Esophagus (tissue), 2 donors: Measurements from ENCODE around the gene MOCS3. TPM values are rescaled to one million over a fixed set of nuclear protein-coding genes. Genes with fewer than 3 reads are reported as not detected.
A peak's percentile ranks its signal among the peaks of the same experiment; 100 is the strongest.

Experiments used
- H3K27ac ChIP-seq, 2 donors: one replicate each; pipeline ENCODE4 v1.5.1; 2013; ENCODE audit warnings: low read depth in 2 of 2, mild to moderate bottlenecking in 2 of 2, inconsistent platforms in 1 of 2, low read length in 1 of 2, moderate library complexity in 1 of 2
- H3K27me3 ChIP-seq, 2 donors: one replicate each; pipeline ENCODE4 v1.6.1; 2013; ENCODE audit warnings: low read length in 2 of 2, control low read depth in 1 of 2, mild to moderate bottlenecking in 1 of 2; ENCODE audit not compliant: insufficient read depth in 2 of 2, control insufficient read depth in 1 of 2
- H3K36me3 ChIP-seq, 2 donors: one replicate each; pipeline ENCODE4 v1.6.1; 2013; ENCODE audit warnings: low read length in 1 of 2; ENCODE audit not compliant: control insufficient read depth in 2 of 2, insufficient read depth in 2 of 2
- H3K4me1 ChIP-seq, 2 donors: one replicate each; pipeline ENCODE4 v1.6.1; 2013; ENCODE audit warnings: low read length in 1 of 2; ENCODE audit not compliant: control insufficient read depth in 2 of 2, insufficient read depth in 2 of 2
- H3K4me3 ChIP-seq, 2 donors: one replicate each; pipeline ENCODE4 v1.5.1; 2013; ENCODE audit warnings: low read length in 2 of 2, mild to moderate bottlenecking in 2 of 2, low read depth in 1 of 2, moderate library complexity in 1 of 2
- H3K9me3 ChIP-seq, 2 donors: one replicate each; pipeline ENCODE4 v1.6.1; 2013; ENCODE audit warnings: mild to moderate bottlenecking in 2 of 2, low read depth in 1 of 2, low read length in 1 of 2, moderate library complexity in 1 of 2; ENCODE audit not compliant: control insufficient read depth in 2 of 2, insufficient read depth in 1 of 2
- WGBS, 2 donors: extraction: QIAGEN DNeasy Blood & Tissue Kit; methylation state at CpG; one replicate each; pipeline ENCODE4 v1.1.7; 2013; 5-methylcytosine and 5-hydroxymethylcytosine counted together
- polyA plus RNA-seq, 2 donors: library from polyadenylated mRNA; stranded (reverse); fragments of 200-250 nt; gene quantifications; one replicate each; pipeline ENCODE4 v1.2.3, GENCODE V29; 2013
- donor health status: healthy with polysubstance abuse.
- donor health status: Bipolar disorder and iron deficiency.

The MOCS3 gene
- polyA plus RNA-seq, 2 donors, result 1.3 to 2.8 TPM

DNA sequence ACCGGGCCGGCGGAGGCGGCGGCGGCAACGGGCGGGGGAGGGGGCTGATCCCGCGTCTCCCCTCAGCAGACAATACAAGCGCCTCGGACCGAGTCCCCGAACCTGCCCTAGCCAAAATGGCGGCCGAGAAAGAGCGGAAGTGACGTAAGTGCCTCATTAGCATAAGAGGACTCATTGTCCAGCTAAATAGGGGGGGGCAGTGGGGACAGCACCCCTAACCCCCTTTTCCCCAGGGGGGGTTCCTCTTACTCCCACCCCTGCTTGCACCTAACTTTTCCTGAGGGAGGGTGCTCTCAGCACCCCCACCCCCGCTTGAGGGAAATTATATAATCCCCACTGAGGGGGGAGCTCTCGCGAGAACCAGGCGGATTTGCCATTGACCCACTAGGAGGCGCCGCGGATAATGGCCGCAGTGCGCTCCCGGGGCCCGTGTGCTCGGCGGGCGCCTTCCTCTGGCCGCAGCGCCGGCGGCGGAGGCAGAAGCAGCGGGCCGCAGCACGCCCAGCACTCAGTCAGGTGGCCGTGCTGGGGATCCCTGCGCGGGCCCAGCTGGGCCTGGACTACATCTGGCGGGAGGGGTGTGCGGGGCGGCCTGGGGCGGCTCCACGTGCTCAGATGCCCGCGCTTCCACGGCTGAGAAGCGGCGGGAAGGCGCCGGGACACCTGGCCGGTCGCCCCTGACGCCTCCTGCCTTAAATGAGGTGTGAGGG, 27.2 kb upstream of the MOCS3 start, which contains the start of gene ADNP:
TSS of gene ADNP (minus strand) at position 132 of the 710 bp plus-strand sequence. CDS start 27,441 bp downstream, outside the sequence.
- Histone ChIP-seq H3K27me3 (no peaks in the 10 kb centered on the region), H3K4me3 (peak within 1 kb of the TSS; percentile 87 to 100), H3K36me3 (no peaks in the 10 kb centered on the region), H3K9me3 (no peaks in the 10 kb centered on the region), H3K27ac (peak within 1 kb of the TSS; percentile 99 to 100), H3K4me1 (peaks cover 0 to 3% of the 10 kb centered on the region in 2 donors)
- 1% methylated on average over 58 of the region's 58 CpGs for whole genome bisulfite sequencing, 2 donors

DNA sequence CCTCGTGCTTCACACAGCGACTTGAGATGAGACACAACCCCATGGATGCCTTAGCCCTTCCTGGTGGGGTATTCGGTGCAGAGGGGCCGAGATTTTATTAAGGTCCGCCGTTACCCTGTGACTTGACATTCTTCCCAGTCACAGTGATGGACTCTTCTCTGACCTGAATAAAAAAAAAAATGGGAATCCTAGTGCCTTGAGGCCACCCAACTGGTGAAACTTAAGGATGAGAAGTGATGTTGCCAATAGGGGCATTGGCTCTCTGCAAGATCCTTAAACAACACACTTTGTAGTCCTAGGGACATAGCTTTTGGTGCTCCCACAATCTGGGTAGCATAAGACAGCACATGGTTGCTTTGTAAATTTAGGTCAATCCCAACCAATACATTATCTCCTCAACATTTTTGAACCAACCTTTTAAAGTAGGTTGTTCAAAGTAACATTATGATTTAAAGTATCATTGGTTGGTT, 26.6 kb upstream of the MOCS3 start:
- H3K27ac ChIP-seq, result peak overlapping the region; percentile 99 to 100
- H3K9me3 ChIP-seq, result no peaks in the 10 kb centered on the region
- no peaks in the 10 kb centered on the region for H3K36me3 ChIP-seq
- peak overlapping the region; percentile 87 to 100 for H3K4me3 ChIP-seq
- 39 to 57% methylated on average over 6 of the region's 6 CpGs for WGBS, 2 donors
- H3K4me1 ChIP-seq, result peaks cover 0 to 3% of the 10 kb centered on the region in 2 donors
- H3K27me3 ChIP-seq, result no peaks in the 10 kb centered on the region

DNA sequence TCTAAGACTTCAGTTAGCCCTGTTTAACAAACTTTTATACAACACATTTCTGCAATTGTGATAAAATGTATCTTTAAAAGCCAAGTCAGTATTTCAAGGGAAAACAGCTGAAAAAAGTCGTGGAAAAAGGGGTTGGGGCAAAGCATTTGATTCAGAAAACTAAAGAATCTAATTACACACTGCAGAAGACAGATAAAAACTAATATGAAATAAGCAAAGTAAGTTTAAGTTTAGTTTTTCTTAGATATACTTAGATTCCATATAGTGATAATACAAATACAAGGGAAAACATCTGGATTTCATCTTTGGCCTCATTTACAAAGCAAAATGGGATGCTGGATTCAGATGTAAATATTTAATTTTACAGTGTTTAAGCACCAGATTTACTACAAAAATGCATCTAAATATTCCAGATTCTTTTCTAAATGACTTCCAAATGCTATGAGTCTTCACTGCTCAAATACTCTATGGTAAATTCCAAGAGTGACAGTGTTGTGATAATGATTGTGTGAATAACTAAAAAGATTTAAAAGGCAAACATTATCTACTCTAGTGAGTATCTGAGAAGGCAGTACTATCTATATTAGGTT, 25.8 kb upstream of the MOCS3 start:
- Histone ChIP-seq H3K4me3 (no peak overlapping the region), H3K9me3 (no peaks in the 10 kb centered on the region), H3K4me1 (peaks cover 0 to 3% of the 10 kb centered on the region in 2 donors), H3K27ac (no peak overlapping the region), H3K27me3 (no peaks in the 10 kb centered on the region), H3K36me3 (no peaks in the 10 kb centered on the region)
- WGBS, 2 donors, result 46 to 56% methylated on average over 1 of the region's 1 CpG

- 85 to 88% methylated on average over 1 of the region's 1 CpG for WGBS, 2 donors
These were observed 25.0 kb upstream of the MOCS3 start for GRCh38 chr20:50933589-50933988.

GRCh38 chr20:50943069-50943468, 15.5 kb upstream of the MOCS3 start:
- Histone ChIP-seq H3K4me1 (no peaks in the 10 kb centered on the region), H3K9me3 (no peaks in the 10 kb centered on the region), H3K4me3 (no peak overlapping the region), H3K27ac (no peak overlapping the region), H3K36me3 (peaks cover 9 to 24% of the 10 kb centered on the region in 2 donors), H3K27me3 (no peaks in the 10 kb centered on the region)
- 95 to 97% methylated on average over 7 of the region's 7 CpGs for WGBS, 2 donors

More at GRCh38 chr20:50933589-50933988, 25.0 kb upstream of the MOCS3 start:
- no peaks in the 10 kb centered on the region for H3K36me3 ChIP-seq
- H3K4me3 ChIP-seq, result no peak overlapping the region
- H3K9me3 ChIP-seq, result no peaks in the 10 kb centered on the region
- H3K27ac ChIP-seq, result no peak overlapping the region
- no peaks in the 10 kb centered on the region for H3K27me3 ChIP-seq
- H3K4me1 ChIP-seq, result peaks cover 0 to 1% of the 10 kb centered on the region in 2 donors

- no peaks in the 10 kb centered on the region for H3K4me1 ChIP-seq
- no peaks in the 10 kb centered on the region for H3K27me3 ChIP-seq
- H3K27ac ChIP-seq, result no peak overlapping the region
- H3K4me3 ChIP-seq, result no peak overlapping the region
- H3K9me3 ChIP-seq, result no peaks in the 10 kb centered on the region
- peaks cover 11 to 26% of the 10 kb centered on the region in 2 donors for H3K36me3 ChIP-seq
- WGBS, 2 donors, result 85 to 86% methylated on average over 4 of the region's 4 CpGs
These were observed 10.4 kb upstream of the MOCS3 start for GRCh38 chr20:50948132-50948785.

DNA sequence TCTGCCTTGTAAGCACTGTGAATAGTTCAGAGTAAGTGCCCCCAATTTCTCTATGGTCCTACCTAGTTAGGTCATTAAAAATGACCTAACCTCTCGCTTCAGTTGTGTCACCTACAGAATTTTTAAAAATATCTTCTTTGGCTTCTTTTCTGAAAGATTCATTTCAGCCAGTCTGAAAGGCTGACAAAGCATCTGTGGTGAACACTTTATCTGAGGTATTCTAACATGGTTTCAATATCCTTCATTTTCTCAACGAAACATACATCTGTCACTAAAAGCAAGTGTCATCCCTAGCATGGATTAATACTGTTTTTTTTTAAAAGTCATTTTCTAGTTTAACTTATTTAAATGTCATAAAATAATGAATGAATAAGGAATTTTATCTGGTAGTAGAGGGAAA, 5.4 kb upstream of the MOCS3 start:
- H3K4me3 ChIP-seq, result no peak overlapping the region
- H3K36me3 ChIP-seq, result peaks cover 4 to 9% of the 10 kb centered on the region in 2 donors
- H3K27ac ChIP-seq, result no peak overlapping the region
- H3K27me3 ChIP-seq, result no peaks in the 10 kb centered on the region
- WGBS, 2 donors, result 86 to 89% methylated on average over 2 of the region's 2 CpGs
- no peaks in the 10 kb centered on the region for H3K4me1 ChIP-seq
- no peaks in the 10 kb centered on the region for H3K9me3 ChIP-seq

DNA sequence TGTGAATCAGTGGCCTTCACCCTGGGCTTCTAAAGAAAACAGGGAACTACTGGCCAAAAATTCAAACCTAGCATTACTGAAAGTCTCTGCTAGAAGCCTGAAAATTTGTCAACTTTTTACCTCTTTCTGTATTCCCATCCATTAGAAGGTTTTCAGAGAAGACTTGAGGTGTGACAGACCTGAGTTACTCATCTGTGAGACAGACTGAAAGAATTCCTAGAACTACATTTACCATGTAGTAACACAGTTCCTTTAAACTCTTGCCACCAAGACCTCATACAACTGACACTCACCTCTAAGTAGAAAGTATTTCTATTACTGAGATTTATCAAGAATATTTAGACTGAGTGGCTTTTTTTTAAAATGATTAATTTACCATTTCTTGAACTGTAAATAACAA, 4.8 kb upstream of the MOCS3 start:
- no peaks in the 10 kb centered on the region for H3K4me1 ChIP-seq
- H3K9me3 ChIP-seq, result no peaks in the 10 kb centered on the region
- no peaks in the 10 kb centered on the region for H3K27me3 ChIP-seq
- H3K4me3 ChIP-seq, result no peak overlapping the region
- peaks cover 4 to 9% of the 10 kb centered on the region in 2 donors for H3K36me3 ChIP-seq
- H3K27ac ChIP-seq, result no peak overlapping the region

DNA sequence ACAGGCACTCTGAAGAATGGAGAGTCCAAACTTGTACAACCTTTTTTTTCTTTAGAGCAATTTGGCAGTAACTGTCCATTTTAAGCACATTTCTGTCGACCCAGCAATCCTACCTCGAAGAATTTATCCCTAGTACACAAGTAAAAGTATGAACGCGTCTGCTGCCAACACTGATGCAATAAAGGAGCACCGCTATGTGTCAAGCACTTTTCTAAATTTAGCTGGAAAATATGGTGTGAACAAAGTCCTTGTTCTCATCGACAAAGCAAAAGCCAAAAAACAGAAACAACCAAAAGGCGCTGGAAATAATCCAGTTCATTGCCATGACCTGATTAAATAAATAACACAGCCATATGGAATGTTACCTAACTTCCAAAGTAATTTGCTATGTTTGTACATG, 1.3 kb upstream of the MOCS3 start:
- no peaks in the 10 kb centered on the region for H3K27me3 ChIP-seq
- WGBS, 2 donors, result 16 to 17% methylated on average over 7 of the region's 7 CpGs
- no peaks in the 10 kb centered on the region for H3K9me3 ChIP-seq
- peak overlapping the region; percentile 1 to 65 for H3K4me3 ChIP-seq
- H3K4me1 ChIP-seq, result peaks cover 7% of the 10 kb centered on the region in 2 donors
- H3K36me3 ChIP-seq, result peaks cover 2 to 3% of the 10 kb centered on the region in 2 donors
- no peak overlapping the region for H3K27ac ChIP-seq
